EL (cell line): ENCODE results near the gene IRF4.
"Not testable (repeated sequence)": the region's sequence is repeated elsewhere in the genome, so short reads cannot be mapped to it uniquely, and the experiment has no call there.

Experiments
- DNase-seq: peaks from one replicate; pipeline ENCODE4 v3.0.0-alpha.2; 2016

Gene IRF4

DNA sequence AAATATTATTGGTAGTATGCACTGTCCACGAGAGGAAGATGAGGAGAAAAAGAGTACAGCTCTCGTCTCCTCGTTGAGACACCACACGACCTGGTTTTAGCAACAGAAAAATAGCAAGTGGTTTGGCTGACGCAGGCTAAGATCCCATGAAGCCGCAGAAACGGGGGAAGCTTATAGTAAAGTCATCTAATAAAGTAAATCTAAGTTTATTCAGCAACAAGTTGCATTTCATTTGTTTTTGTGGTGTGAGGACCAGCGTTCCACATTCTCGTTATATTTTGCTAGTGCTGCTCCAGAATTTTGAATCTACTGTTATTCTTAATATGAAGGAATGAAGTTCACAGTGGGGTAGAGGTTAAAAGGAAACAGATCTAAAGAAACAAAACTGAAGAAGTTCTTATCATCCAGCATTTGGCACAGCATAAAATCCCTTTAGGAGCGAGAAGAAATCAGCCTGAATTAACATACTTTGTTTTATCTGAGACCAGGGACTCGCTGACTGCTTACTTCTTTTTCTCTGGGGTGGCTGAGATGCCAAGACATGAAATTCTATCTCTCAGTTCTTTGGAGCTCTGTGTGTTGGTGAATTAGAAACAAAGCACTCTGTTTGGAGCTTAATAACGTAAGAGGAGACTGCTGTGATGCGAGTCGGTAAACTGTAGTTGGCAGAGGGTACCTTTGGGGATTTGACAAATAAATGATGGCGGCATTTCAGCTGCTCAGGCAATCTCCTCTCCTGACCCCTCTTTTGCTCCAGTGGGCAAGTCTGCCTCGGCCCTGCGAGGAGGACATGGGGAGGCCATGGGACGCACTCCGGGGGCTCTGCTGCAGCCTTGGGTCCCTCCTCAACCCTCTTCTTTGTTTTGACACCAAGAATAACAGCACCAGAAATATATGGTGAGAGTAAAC is 24.9 kb upstream of the IRF4 start:
- no peak for DNase-seq

GRCh38 chr6:367298-367794 is 24.2 kb upstream of the IRF4 start:
- no peak for DNase-seq

GRCh38 chr6:367891-368630 is 23.5 kb upstream of the IRF4 start:
- DNase-seq = no peak

- no peak for DNase-seq
These were observed 21.8 kb upstream of the IRF4 start for GRCh38 chr6:369559-370431.

- no peak for DNase-seq
These were observed 21.0 kb upstream of the IRF4 start for GRCh38 chr6:370555-370954.

DNA sequence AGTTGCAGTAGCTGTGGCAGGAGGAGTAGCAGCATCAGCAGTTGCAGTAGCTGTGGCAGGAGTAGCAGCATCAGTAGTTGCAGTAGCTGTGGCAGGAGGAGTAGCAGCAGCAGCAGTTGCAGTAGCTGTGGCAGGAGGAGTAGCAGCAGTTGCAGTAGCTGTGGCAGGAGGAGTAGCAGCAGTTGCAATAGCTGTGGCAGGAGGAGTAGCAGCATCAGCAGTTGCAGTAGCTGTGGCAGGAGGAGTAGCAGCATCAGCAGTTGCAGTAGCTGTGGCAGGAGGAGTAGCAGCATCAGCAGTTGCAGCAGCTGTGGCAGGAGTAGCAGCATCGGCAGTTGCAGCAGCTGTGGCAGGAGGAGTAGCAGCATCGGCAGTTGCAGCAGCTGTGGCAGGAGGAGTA is 19.7 kb upstream of the IRF4 start:
- DNase-seq = not testable (repeated sequence)

DNA sequence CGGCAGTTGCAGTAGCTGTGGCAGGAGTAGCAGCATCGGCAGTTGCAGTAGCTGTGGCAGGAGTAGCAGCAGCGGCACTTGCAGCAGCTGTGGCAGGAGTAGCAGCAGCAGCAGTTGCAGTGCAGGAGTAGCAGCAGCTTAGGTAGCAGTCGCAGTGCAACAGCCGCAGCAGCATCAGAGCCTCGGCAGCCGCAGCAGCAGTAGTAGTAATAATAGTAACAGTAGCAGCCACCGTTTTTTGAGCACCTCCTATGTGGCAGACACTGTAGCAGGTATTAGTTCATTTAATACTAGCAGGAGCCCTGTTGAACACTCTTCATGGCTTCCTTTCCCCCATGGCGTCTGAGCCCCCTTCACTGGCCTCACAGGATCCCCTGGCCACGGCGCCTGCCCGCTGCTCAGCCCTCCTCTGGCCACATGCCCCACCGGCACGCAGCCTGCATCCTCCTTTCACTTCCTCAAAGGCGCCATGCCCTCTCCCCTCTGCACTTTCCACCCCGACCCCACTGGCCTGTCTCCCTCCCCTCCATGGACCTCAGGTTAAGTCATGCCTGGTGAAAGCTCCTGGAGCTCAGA is 19.1 kb upstream of the IRF4 start:
- DNase-seq = no peak

- no peak for DNase-seq
These were observed 18.5 kb upstream of the IRF4 start for GRCh38 chr6:373031-373430.

- no peak for DNase-seq
These were observed 17.5 kb upstream of the IRF4 start for GRCh38 chr6:373773-374724.

DNA sequence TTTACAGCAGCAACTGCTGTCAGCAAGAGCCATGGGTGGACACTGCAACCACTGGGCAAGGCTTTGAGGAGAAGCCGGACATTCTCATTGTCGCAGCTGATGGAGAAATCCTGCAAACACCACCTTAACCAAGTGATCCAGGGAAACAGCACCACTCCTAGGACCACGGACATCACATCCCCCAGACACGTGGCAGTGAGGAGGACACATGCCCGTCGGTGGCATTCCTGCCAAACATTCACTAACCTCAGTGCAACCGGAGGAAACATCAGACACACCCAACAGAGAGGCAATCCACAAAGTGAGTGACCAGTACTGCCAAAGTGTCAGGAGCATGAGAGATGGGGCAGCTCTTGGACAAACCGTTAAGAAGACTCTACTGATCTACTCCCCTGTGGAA is 16.6 kb upstream of the IRF4 start:
- DNase-seq = no peak

DNA sequence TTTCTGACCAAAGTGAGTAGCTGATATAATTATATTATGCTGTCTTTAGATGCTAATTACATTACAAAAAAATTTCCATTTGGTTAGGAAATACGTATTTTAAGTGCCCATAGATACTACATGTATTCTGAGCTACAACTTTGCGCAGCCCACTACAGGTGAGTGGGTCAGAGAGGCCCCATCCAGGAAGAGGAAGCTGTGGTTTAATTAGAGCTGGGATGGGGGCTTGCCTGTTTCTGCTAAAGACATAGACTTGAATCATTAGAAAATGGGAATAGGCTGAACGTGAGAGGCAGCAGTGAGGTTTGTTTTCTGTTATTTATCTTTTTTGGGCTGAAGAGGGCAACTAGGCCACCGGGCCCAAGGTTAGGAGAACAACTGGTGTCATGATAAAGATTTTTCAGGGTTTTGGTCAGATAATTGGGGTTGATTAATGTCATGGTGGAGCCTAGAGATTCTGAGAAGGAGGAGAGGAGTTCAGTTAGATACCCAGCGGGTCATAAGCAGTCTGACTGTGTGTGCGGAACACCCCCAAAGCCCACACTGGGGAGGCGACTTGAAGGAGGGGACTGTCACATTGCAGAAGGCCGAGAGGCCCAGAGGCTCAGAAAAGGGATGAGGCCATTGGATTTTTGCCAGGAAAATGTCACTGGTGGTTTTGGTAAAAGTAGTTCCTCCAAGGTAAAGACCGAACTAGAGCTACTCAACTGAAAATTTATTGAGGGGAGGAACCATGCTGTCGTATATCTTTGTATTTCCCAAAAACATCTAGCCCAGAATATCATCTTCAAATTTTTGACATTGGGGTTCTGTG is 14.5 kb upstream of the IRF4 start:
- DNase-seq = no peak

DNA sequence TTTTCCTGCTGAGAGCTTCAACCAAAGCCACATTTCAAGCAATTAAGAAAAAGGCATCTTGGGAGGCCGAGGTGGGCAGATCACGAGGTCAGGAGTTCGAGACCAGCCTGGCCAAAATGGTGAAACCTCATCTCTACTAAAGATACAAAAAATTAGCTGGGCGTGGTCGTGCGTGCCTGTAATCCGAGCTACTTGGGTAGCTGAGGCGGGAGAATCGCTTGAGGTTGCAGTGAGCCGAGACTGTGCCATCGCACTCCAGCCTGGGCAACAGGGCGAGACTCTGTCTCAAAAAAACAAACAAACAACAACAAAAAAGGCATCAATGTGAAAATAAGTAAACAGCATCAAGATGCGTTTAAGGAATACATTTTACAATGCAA is 13.9 kb upstream of the IRF4 start:
- DNase-seq = not testable (repeated sequence)

- no peak for DNase-seq
These were observed 13.2 kb upstream of the IRF4 start for GRCh38 chr6:378090-378957.

DNA sequence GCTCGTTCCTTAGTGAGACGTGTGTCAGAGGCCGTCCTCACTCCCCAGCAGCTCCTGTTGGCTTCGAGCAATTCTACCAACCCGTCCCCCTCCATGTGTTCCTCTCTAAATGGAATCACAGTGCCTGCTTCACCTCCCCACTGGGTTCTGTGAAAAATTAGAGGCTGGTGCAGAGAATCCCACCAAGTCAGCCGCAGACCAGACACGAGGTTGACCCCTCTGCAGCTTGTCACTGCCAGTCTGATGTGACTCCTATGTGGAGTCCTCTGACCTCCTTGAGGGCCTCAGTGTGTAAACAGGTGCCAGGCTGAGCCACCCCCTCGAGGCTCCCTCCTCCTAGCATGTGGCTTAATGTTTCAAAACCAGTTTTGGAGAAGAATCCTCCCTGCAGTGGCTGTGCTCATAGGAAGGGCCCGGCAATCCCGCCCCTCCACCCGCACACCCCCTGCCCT is 12.6 kb upstream of the IRF4 start:
- DNase-seq = no peak

DNA sequence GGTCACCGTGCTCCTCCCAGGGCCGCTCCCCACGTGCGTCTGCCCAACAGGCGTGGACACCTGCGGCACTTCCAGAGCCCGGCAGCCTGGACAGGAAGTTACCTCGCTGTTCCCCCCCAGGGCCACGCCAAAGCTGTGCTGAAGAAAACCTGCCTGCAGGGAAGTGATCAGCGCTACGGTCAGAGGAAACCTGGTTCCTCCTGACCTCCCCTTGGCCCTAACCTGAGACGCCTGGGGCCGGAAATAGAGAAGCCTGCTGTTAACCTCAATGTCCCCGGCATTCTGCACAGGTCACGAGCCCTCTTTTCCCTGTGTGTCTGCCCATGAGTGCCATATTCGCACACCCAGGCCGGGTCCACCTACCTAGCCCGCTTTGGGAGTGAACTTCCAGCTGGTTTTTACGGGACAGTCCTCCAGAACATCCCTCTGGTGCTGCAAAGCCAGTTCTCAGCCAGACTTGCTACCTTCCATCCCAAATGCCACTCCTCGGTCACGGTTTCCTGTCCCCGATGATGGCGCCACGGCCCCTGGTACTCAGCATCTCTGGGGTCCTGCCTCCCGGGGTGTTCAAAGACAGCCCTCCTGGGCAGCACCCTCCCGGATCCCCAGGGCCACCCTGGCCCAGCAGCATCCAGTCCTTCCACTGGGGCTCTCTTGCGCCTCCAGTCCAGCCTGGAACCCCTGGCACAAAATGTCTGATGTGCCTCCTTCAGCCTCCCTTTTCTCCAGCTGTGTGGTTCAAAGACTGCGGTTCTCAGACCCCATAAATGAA is 12.0 kb upstream of the IRF4 start:
- DNase-seq = no peak

DNA sequence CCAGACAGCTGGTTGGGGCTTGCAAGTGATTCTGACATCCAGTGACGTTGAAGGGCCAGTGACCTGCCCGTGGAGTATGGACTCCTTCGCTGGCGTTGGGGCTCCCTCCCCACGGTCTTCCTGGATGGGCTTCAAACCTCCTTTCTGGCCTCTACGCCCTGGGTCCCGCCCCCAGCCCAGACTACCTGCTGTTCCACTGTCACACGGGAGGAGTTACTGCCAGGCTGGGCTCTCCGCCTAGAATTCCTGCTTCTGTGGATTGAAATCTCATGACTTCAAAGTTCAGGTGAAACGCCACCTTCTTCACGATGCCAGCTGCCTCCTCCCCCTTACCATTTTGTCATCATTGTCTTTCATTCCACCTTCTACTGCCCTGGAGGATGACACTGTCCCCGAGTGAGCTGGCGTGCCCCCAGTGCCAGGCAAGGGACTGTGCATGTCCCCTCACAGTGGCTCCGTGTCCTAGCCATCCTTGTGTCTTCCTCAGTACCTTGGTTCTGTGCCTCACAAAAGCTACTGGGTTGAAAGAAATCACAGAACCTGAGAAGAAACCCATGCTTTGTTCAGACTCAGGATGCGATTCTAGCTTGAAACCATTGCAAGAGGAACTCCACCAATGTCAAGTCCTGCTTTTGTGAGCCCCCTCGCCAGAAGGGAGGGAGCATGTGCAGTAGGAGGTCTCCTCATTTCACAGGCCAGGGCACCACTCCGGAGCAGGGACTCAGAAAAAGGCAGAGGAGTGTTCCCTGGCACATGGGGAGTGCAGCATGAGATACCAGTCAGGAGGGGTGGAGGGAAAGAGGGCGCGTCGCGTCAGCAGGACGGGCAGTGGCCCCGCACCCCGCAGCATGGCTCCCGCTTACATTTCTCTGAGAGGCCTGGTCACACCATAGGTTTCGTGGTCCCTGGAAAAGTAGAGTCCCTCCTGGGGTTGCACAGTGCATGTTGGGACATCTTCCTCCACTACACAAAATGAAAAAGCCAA is 11.0 kb upstream of the IRF4 start:
- no peak for DNase-seq

DNA sequence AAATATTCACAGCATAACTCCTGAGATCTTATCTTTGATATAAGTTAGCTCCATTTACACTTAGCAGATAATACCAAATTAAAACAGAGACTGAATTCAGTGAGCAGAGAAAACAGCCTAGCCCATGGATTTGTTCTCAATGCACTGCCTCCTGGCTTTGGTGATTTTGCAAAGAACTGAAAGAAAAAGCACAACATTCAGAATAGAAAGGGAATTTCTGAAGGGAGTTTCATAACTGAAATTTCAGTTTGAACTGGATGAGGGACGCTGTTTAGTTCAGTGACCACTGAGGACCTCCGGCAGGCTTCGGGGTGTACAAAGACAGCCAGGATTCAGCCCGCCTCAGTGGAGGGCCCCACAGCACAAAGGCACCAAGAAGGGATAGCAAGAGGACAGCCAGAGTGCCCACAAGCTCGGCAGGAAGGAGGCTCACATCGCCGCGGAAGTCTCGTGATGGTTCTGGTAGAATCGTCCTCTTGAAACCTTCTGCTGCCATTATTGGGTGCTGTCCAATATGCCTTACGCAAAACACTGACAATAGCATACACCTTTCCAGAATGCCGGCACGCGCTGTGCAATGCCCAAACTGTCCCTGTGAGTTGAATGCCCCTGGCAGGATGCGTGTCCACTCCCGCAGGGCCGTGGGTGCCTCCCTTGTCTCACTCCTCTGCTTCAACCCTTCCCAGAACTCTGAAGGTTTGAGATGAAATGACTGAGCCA is 9.7 kb upstream of the IRF4 start:
- no peak for DNase-seq
